ENCODE data around the gene DELE1.
"Not testable (repeated sequence)": the region's sequence is repeated elsewhere in the genome, so short reads cannot be mapped to it uniquely, and the experiment has no call there.

Gene DELE1

GRCh38 chr5:141883892-141884318 is 39.8 kb upstream of the DELE1 start:
- Histone ChIP-seq H3K4me1 (ENCODE audit: insufficient read depth, low read length, poor library complexity, severe bottlenecking) (peaks cover 12% of the 10 kb centered on the region), H3K4me3 (ENCODE audit: low read length, poor library complexity, severe bottlenecking) (no peak overlapping the region), H3K9ac (ENCODE audit: low read depth, low read length, poor library complexity, severe bottlenecking) (no peak overlapping the region), H3K79me2 (ENCODE audit: insufficient read depth, low read length) (no peaks in the 10 kb centered on the region), H3K9me3 (ENCODE audit: insufficient read depth, low read depth, low read length) (no peaks in the 10 kb centered on the region), H3F3A (ENCODE audit: low read depth) (no peaks in the 10 kb centered on the region), H3K9me2 (replicated peaks; ENCODE audit: low read depth, low read length) (no peaks in the 10 kb centered on the region), H4K20me1 (ENCODE audit: insufficient read depth, low read length, poor library complexity, severe bottlenecking) (no peaks in the 10 kb centered on the region), H2AFZ (ENCODE audit: low read length) (no peak overlapping the region), H3K4me2 (ENCODE audit: low read depth, low read length, poor library complexity, severe bottlenecking) (no peak overlapping the region), H3K27me3 (ENCODE audit: insufficient read depth, low read length, poor library complexity, severe bottlenecking) (no peaks in the 10 kb centered on the region), H3K36me3 (ENCODE audit: insufficient read depth, low read length) (no peaks in the 10 kb centered on the region)
- TF ChIP-seq EZH2phosphoT487 (IDR thresholded peaks at IDR 0.05; ENCODE audit: borderline replicate concordance) (no peak), CTCF (conservative IDR thresholded peaks at IDR 0.05; ENCODE audit: low read length) (no peak)

GRCh38 chr5:141889282-141889871 is 34.3 kb upstream of the DELE1 start:
- H3K4me2 ChIP-seq (ENCODE audit: low read depth, low read length, poor library complexity, severe bottlenecking) = peak overlapping the region; percentile 3
- no peaks in the 10 kb centered on the region for H3K9me2 ChIP-seq (replicated peaks; ENCODE audit: low read depth, low read length)
- H4K20me1 ChIP-seq (ENCODE audit: insufficient read depth, low read length, poor library complexity, severe bottlenecking) = no peaks in the 10 kb centered on the region
- H3K9ac ChIP-seq (ENCODE audit: low read depth, low read length, poor library complexity, severe bottlenecking) = peak overlapping the region; percentile 2
- peak overlapping the region; percentile 78 for H2AFZ ChIP-seq (ENCODE audit: low read length)
- H3K79me2 ChIP-seq (ENCODE audit: insufficient read depth, low read length) = no peaks in the 10 kb centered on the region
- H3K36me3 ChIP-seq (ENCODE audit: insufficient read depth, low read length) = no peaks in the 10 kb centered on the region
- H3K9me3 ChIP-seq (ENCODE audit: insufficient read depth, low read depth, low read length) = no peaks in the 10 kb centered on the region
- H3K4me3 ChIP-seq (ENCODE audit: low read length, poor library complexity, severe bottlenecking) = no peak overlapping the region
- TF ChIP-seq CTCF (conservative IDR thresholded peaks at IDR 0.05; ENCODE audit: low read length) (peak; percentile 66), EZH2phosphoT487 (IDR thresholded peaks at IDR 0.05; ENCODE audit: borderline replicate concordance) (no peak)
- H3F3A ChIP-seq (ENCODE audit: low read depth) = no peaks in the 10 kb centered on the region
- H3K4me1 ChIP-seq (ENCODE audit: insufficient read depth, low read length, poor library complexity, severe bottlenecking) = no peaks in the 10 kb centered on the region
- H3K27me3 ChIP-seq (ENCODE audit: insufficient read depth, low read length, poor library complexity, severe bottlenecking) = no peaks in the 10 kb centered on the region

GRCh38 chr5:141890429-141890828 is 33.2 kb upstream of the DELE1 start:
- H3K4me2 ChIP-seq (ENCODE audit: low read depth, low read length, poor library complexity, severe bottlenecking); H3K27me3 ChIP-seq (ENCODE audit: insufficient read depth, low read length, poor library complexity, severe bottlenecking): not testable (repeated sequence)

GRCh38 chr5:141897425-141897824 is 26.2 kb upstream of the DELE1 start:
- Histone ChIP-seq H3K9me2 (replicated peaks; ENCODE audit: low read depth, low read length) (no peaks in the 10 kb centered on the region), H3K79me2 (ENCODE audit: insufficient read depth, low read length) (no peaks in the 10 kb centered on the region), H3K27me3 (ENCODE audit: insufficient read depth, low read length, poor library complexity, severe bottlenecking) (no peaks in the 10 kb centered on the region), H3K4me2 (ENCODE audit: low read depth, low read length, poor library complexity, severe bottlenecking) (no peak overlapping the region), H3K4me1 (ENCODE audit: insufficient read depth, low read length, poor library complexity, severe bottlenecking) (no peaks in the 10 kb centered on the region), H2AFZ (ENCODE audit: low read length) (no peak overlapping the region), H3K9ac (ENCODE audit: low read depth, low read length, poor library complexity, severe bottlenecking) (no peak overlapping the region), H4K20me1 (ENCODE audit: insufficient read depth, low read length, poor library complexity, severe bottlenecking) (no peaks in the 10 kb centered on the region), H3F3A (ENCODE audit: low read depth) (no peaks in the 10 kb centered on the region), H3K9me3 (ENCODE audit: insufficient read depth, low read depth, low read length) (no peaks in the 10 kb centered on the region), H3K4me3 (ENCODE audit: low read length, poor library complexity, severe bottlenecking) (no peak overlapping the region), H3K36me3 (ENCODE audit: insufficient read depth, low read length) (no peaks in the 10 kb centered on the region)
- TF ChIP-seq CTCF (conservative IDR thresholded peaks at IDR 0.05; ENCODE audit: low read length) (no peak), EZH2phosphoT487 (IDR thresholded peaks at IDR 0.05; ENCODE audit: borderline replicate concordance) (no peak)

More at GRCh38 chr5:141890429-141890828, 33.2 kb upstream of the DELE1 start:
- H3K9me2 ChIP-seq (replicated peaks; ENCODE audit: low read depth, low read length); H3K36me3 ChIP-seq (ENCODE audit: insufficient read depth, low read length); H4K20me1 ChIP-seq (ENCODE audit: insufficient read depth, low read length, poor library complexity, severe bottlenecking); H3K4me1 ChIP-seq (ENCODE audit: insufficient read depth, low read length, poor library complexity, severe bottlenecking); H3F3A ChIP-seq (ENCODE audit: low read depth); H3K79me2 ChIP-seq (ENCODE audit: insufficient read depth, low read length); H3K9me3 ChIP-seq (ENCODE audit: insufficient read depth, low read depth, low read length); H3K9ac ChIP-seq (ENCODE audit: low read depth, low read length, poor library complexity, severe bottlenecking); H3K4me3 ChIP-seq (ENCODE audit: low read length, poor library complexity, severe bottlenecking); H2AFZ ChIP-seq (ENCODE audit: low read length): not testable (repeated sequence)
